Panc1 (cell line): ENCODE results near the gene SLC7A7. TPM values are rescaled to one million over a fixed set of nuclear protein-coding genes. Genes with fewer than 3 reads are reported as not detected.

Source experiments
- ATAC-seq: fragments of 200-7000 bp; cut with Tn5 transposase; 2 replicates; pipeline ENCODE4 v1.9.1; 2020; ENCODE audit warnings: mild to moderate bottlenecking, moderate library complexity
- BruUV-seq: library from RNA; stranded (reverse); fragments of 400-500 nt; replicated peaks from 2 replicates; lab custom pipeline; 2021; lab: Mats Ljungman, UMichigan
- CTCF ChIA-PET: fragments of 300-600 bp; sonication (Branson Sonifier 250); formaldehyde crosslinking; loops from one replicate; lab custom pipeline; 2022; ENCODE audit warnings: antibody characterized with exemption; lab: Charles Lee
- POLR2A ChIA-PET: fragments of 300-600 bp; sonication (Branson Sonifier 250); formaldehyde crosslinking; loops from one replicate; lab custom pipeline; 2022; ENCODE audit warnings: antibody characterized with exemption; lab: Charles Lee
- DNase-seq: peaks from one replicate; pipeline ENCODE4 v3.0.0-alpha.2; 2010; ENCODE audit warnings: low read depth, low spot score
- H3K27ac ChIP-seq: 2 replicates; pipeline ENCODE4 v1.5.1; 2011; ENCODE audit warnings: mild to moderate bottlenecking, low read length, inconsistent platforms
- H3K27me3 ChIP-seq: fragments of 200-500 bp; sonication (Bioruptor generic); 2 replicates; pipeline ENCODE4 v1.6.0; 2014; ENCODE audit warnings: low read length, inconsistent platforms; ENCODE audit not compliant: control insufficient read depth, insufficient read depth
- H3K36me3 ChIP-seq: fragments of 200-500 bp; sonication (Bioruptor generic); 2 replicates; pipeline ENCODE4 v1.5.1; 2014; ENCODE audit warnings: inconsistent platforms, mild to moderate bottlenecking, low read length, moderate library complexity; ENCODE audit not compliant: control insufficient read depth, insufficient read depth
- H3K4me1 ChIP-seq: 2 replicates; pipeline ENCODE4 v1.5.1; 2011; ENCODE audit warnings: inconsistent platforms, mild to moderate bottlenecking, low read length, moderate library complexity; ENCODE audit not compliant: control insufficient read depth, insufficient read depth
- H3K4me3 ChIP-seq, 2 experiments: 2 replicates each; pipeline ENCODE4 v1.5.1; 2011 to 2012; ENCODE audit warnings: low read depth in 2 of 2, low read length in 2 of 2, mild to moderate bottlenecking in 2 of 2, inconsistent platforms in 1 of 2, moderate library complexity in 1 of 2
- H3K9me3 ChIP-seq: fragments of 200-500 bp; sonication (Bioruptor generic); 2 replicates; pipeline ENCODE4 v1.5.1; 2014; ENCODE audit warnings: low read depth, mild to moderate bottlenecking, inconsistent platforms, low read length, moderate library complexity; ENCODE audit not compliant: control insufficient read depth, insufficient read depth
- CTCF ChIP-seq: fragments of 450-650 bp; IDR thresholded peaks from 2 replicates; pipeline ENCODE4 v1.5.1; 2017; ENCODE audit warnings: mild to moderate bottlenecking
- POLR2AphosphoS5 ChIP-seq: IDR thresholded peaks from 2 replicates; pipeline ENCODE4 v1.6.1; 2012; ENCODE audit warnings: mild to moderate bottlenecking, low read depth, low read length, moderate library complexity
- REST ChIP-seq, 2 experiments: IDR thresholded peaks; 2 replicates each; pipeline ENCODE4 v1.6.1; 2011 to 2012; ENCODE audit warnings: low read depth in 2 of 2, control low read depth in 1 of 2, low read length in 1 of 2, mild to moderate bottlenecking in 1 of 2, moderate library complexity in 1 of 2; ENCODE audit not compliant: insufficient read depth in 1 of 2
- SIN3A ChIP-seq: IDR thresholded peaks from 2 replicates; pipeline ENCODE4 v1.6.1; 2012; ENCODE audit warnings: low read depth, mild to moderate bottlenecking, low read length, moderate library complexity, borderline replicate concordance; ENCODE audit not compliant: insufficient read depth
- TCF7L2 ChIP-seq: IDR thresholded peaks from 2 replicates; pipeline ENCODE4 v1.6.1; 2011; ENCODE audit warnings: mild to moderate bottlenecking, low read depth, low read length, inconsistent platforms
- in situ Hi-C: cut with HindIII; loops from 2 replicates; pipeline ENCODE4 v1.10.0; 2016; ENCODE audit warnings: low sequenced_read_pairs, low pct_unique_long_range_greater_than_20kb
- intact Hi-C: fragments of 100-400 bp; cut with micrococcal nuclease; formaldehyde crosslinking; loops from one replicate; pipeline ENCODE4 v1.10.0; 2022; ENCODE audit not compliant: unreplicated experiment
- total RNA-seq: library from RNA; stranded (reverse); gene quantifications from one replicate; pipeline ENCODE4 v1.2.1, GENCODE V29; 2021; ENCODE audit not compliant: unreplicated experiment

The SLC7A7 gene
- total RNA-seq, 1 experiment from 2014 or later = 0.85 TPM

GRCh38 chr14:22801716-22802115, 13.5 kb downstream of the SLC7A7 start:
- no peak overlapping the region for H3K27ac ChIP-seq
- ChIA-PET POLR2A (no interaction called here), CTCF (no interaction called here)
- no peak overlapping the region for H3K4me3 ChIP-seq
- intact Hi-C loops (no loop called here), in situ Hi-C loops (no loop called here)
- no peaks in the 10 kb centered on the region; the same call in 1 of the 2 replicates for H3K27me3 ChIP-seq
- DNase-seq (no peak), ATAC-seq (no peak)
- no peak for TF ChIP-seq CTCF
- no peak for TF ChIP-seq TCF7L2
- no peak for TF ChIP-seq SIN3A
- H3K4me1 ChIP-seq = no peaks in the 10 kb centered on the region
- H3K36me3 ChIP-seq = no peaks in the 10 kb centered on the region
- H3K9me3 ChIP-seq = no peaks in the 10 kb centered on the region
- no TSS peak for BruUV-seq

GRCh38 chr14:22800346-22800745, 14.9 kb downstream of the SLC7A7 start:
- Histone ChIP-seq H3K27me3 (no peaks in the 10 kb centered on the region; the same call in 1 of the 2 replicates), H3K27ac (no peak overlapping the region), H3K4me1 (no peaks in the 10 kb centered on the region), H3K36me3 (no peaks in the 10 kb centered on the region), H3K4me3 (no peak overlapping the region), H3K9me3 (no peaks in the 10 kb centered on the region)
- POLR2A ChIA-PET = no interaction called here
- ATAC-seq (no peak), DNase-seq (no peak)
- TF ChIP-seq CTCF (no peak), SIN3A (no peak), TCF7L2 (no peak), POLR2AphosphoS5 (no peak), REST (IDR thresholded peaks at IDR 0.05; ENCODE audit: insufficient read depth in 1 of 2, low read depth in 2 of 2, low read length in 1 of 2) (no peak)
- intact Hi-C loops = no loop called here
- CTCF ChIA-PET = interaction anchor here (0.7 kb wide), 1 partner anchor 147 kb away, joined by 3 read pairs; no protein-coding TSS in a partner anchor
- no TSS peak for BruUV-seq
- in situ Hi-C loops = no loop called here
